Coronary artery (tissue), 2 donors: Measurements from ENCODE around the gene LMAN1.

Source experiments
- DNase-seq: peaks from one replicate; pipeline ENCODE4 v3.0.0-alpha.2; 2017; ENCODE audit warnings: low spot score
- H3K27ac ChIP-seq, 2 donors: fragments of 200-600 bp; sonication (generic); one replicate each; pipeline ENCODE4 v1.5.1; 2016 to 2019
- H3K4me3 ChIP-seq: fragments of 200-600 bp; sonication (generic); 2 replicates; pipeline ENCODE4 v1.5.1; 2016; ENCODE audit warnings: mild to moderate bottlenecking, moderate library complexity
- TF ChIP-seq, protein P1 (sequence below): fragments of 200-600 bp; sonication (generic); IDR thresholded peaks from one replicate; pipeline ENCODE4 v1.5.1; 2019; ENCODE audit warnings: antibody characterized with exemption

The LMAN1 gene

GRCh38 chr18:59308248-59308937 is 50.7 kb downstream of the LMAN1 start:
- DNase-seq, result no peak
- Histone ChIP-seq H3K4me3 (peak overlapping the region; percentile 55), H3K27ac (no peak overlapping the region)
- TF ChIP-seq, protein P1, sequence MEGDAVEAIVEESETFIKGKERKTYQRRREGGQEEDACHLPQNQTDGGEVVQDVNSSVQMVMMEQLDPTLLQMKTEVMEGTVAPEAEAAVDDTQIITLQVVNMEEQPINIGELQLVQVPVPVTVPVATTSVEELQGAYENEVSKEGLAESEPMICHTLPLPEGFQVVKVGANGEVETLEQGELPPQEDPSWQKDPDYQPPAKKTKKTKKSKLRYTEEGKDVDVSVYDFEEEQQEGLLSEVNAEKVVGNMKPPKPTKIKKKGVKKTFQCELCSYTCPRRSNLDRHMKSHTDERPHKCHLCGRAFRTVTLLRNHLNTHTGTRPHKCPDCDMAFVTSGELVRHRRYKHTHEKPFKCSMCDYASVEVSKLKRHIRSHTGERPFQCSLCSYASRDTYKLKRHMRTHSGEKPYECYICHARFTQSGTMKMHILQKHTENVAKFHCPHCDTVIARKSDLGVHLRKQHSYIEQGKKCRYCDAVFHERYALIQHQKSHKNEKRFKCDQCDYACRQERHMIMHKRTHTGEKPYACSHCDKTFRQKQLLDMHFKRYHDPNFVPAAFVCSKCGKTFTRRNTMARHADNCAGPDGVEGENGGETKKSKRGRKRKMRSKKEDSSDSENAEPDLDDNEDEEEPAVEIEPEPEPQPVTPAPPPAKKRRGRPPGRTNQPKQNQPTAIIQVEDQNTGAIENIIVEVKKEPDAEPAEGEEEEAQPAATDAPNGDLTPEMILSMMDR, result peak; percentile 55

DNA sequence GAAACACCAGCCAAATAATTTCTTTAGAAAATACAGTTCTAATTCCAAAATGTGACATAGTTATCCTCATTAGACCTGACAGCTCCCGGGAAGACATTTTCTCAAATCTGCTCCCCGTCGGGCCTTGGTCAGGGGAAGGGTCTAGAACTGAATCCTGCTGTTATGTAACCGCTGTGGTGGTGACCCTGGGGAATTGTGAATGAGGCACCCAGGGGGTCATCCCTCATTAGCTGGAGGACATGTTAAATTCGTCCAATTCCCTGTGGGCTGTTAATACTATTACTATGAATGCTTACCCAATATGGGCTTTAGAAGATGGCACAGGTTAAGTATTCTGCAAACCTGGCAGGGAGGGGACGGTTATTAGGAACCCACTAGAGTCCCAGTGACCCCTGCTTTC is 52.4 kb downstream of the LMAN1 start:
- Histone ChIP-seq H3K27ac (no peak overlapping the region), H3K4me3 (no peak overlapping the region)
- TF ChIP-seq, protein P1, result no peak
- no peak for DNase-seq

- DNase-seq, result no peak
- TF ChIP-seq, protein P1, result no peak
- H3K4me3 ChIP-seq, result no peak overlapping the region
- H3K27ac ChIP-seq, result no peak overlapping the region
Observed at GRCh38 chr18:59305295-59305694, 53.8 kb downstream of the LMAN1 start.

GRCh38 chr18:59303656-59304195 is 55.3 kb downstream of the LMAN1 start:
- DNase-seq, result no peak
- H3K4me3 ChIP-seq, result no peak overlapping the region
- no peak overlapping the region for H3K27ac ChIP-seq
- TF ChIP-seq, protein P1, result no peak

DNA sequence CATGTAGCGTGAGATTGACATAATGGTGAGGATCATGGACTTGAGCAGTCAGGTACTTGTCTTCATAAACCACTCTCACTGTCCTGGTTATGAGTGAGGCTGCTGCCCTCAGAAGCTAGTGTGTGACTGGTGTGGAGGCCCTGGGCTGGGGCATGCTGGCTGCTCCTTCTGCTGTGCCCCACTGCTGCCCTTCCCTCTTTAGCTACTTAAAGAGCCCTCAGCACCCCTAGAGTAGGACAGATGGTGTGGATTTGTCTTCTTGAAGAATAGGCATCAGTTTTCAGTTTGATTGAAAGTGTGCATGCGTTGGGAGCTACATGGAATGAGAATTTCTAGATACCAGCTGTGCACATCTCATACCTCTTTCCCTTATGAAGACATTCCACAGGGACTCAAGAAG is 56.1 kb downstream of the LMAN1 start:
- TF ChIP-seq, protein P1, result no peak
- DNase-seq, result no peak
- Histone ChIP-seq H3K4me3 (no peak overlapping the region), H3K27ac (no peak overlapping the region)

GRCh38 chr18:59301929-59302328 is 57.1 kb downstream of the LMAN1 start:
- Histone ChIP-seq H3K27ac (no peak overlapping the region), H3K4me3 (no peak overlapping the region)
- DNase-seq, result no peak
- TF ChIP-seq, protein P1, result no peak

- H3K27ac ChIP-seq, result no peak overlapping the region
- no peak overlapping the region for H3K4me3 ChIP-seq
- no peak for DNase-seq
- TF ChIP-seq, protein P1, result no peak
Observed at GRCh38 chr18:59300676-59301285, 58.3 kb downstream of the LMAN1 start.
